ENCODE data around the gene INF2. TPM values are rescaled to one million over a fixed set of nuclear protein-coding genes. Genes with fewer than 3 reads are reported as not detected.

The INF2 gene
- total and polyA plus RNA-seq, 9 of the 15 experiments (the other 6 are each of a cell fraction or from before 2014, with no cell fraction given): 0.56 to 31.3 (median 7.8) TPM

- TF ChIP-seq DPF2 (IDR thresholded peaks at IDR 0.05) (peak; percentile 9; the same call in 1 of the 2 replicates), ZNF384 (IDR thresholded peaks at IDR 0.05; ENCODE audit: low read depth, low read length) (no peak), ZBTB34 (CRISPR knock-in tag; IDR thresholded peaks at IDR 0.05) (no peak), TOE1 (IDR thresholded peaks at IDR 0.05; ENCODE audit: borderline replicate concordance) (no peak), TOE1 (CRISPR knock-in tag; IDR thresholded peaks at IDR 0.05; ENCODE audit: borderline replicate concordance, low read depth) (no peak), IFI16 (CRISPR knock-in tag; IDR thresholded peaks at IDR 0.05) (no peak), RHOXF2B (CRISPR knock-in tag; conservative IDR thresholded peaks at IDR 0.05) (no peak), EWSR1 (IDR thresholded peaks at IDR 0.05; ENCODE audit: borderline replicate concordance, low read depth, partially characterized antibody) (no peak), ZNF780A (CRISPR knock-in tag; IDR thresholded peaks at IDR 0.05) (no peak), POLR2AphosphoS2 (IDR thresholded peaks at IDR 0.05; ENCODE audit: low read length) (no peak), PHTF2 (CRISPR knock-in tag; IDR thresholded peaks at IDR 0.05) (no peak), ZNF197 (CRISPR knock-in tag; IDR thresholded peaks at IDR 0.05; ENCODE audit: low read depth) (no peak), STAG1 (CRISPR knock-in tag; IDR thresholded peaks at IDR 0.05; ENCODE audit: borderline replicate concordance) (no peak), JUND (IDR thresholded peaks at IDR 0.05; ENCODE audit: borderline replicate concordance, low read depth, low read length) (no peak), JUND (tag; IDR thresholded peaks at IDR 0.05; ENCODE audit: borderline replicate concordance, low read depth, low read length) (no peak), IRF9 (tag; IDR thresholded peaks at IDR 0.05) (no peak), RBFOX2 (IDR thresholded peaks at IDR 0.05; ENCODE audit: low read depth, low read length) (peak; percentile 70), STAT6 (CRISPR knock-in tag; IDR thresholded peaks at IDR 0.05) (no peak), SNIP1 (IDR thresholded peaks at IDR 0.05; ENCODE audit: low read depth) (no peak), SMAD4 (CRISPR knock-in tag; conservative IDR thresholded peaks at IDR 0.05) (0 out of 2 replicates have a peak, but pooled peaks have one; percentile 43), CCNT2 (IDR thresholded peaks at IDR 0.05; ENCODE audit: borderline replicate concordance, extremely low read depth, insufficient read length, low read depth, low read length) (no peak), FOXP1 (CRISPR knock-in tag; IDR thresholded peaks at IDR 0.05) (0 out of 2 replicates have a peak, but pooled peaks have one; percentile 11), NFXL1 (CRISPR knock-in tag; IDR thresholded peaks at IDR 0.05) (no peak), ZNF184 (CRISPR knock-in tag; IDR thresholded peaks at IDR 0.05) (no peak), KDM5B (IDR thresholded peaks at IDR 0.05; ENCODE audit: insufficient replicate concordance, low read depth, low read length) (peak; percentile 28), TGIF2 (CRISPR knock-in tag; IDR thresholded peaks at IDR 0.05) (no peak), CGGBP1 (CRISPR knock-in tag; IDR thresholded peaks at IDR 0.05) (no peak)
Measured at GRCh38 chr14:104752423-104752734, 63.0 kb downstream of the INF2 start (continued).

All from K562 (cell line).